Activated CD8-positive, alpha-beta memory T cell treated with anti-CD3 and anti-CD28 coated beads, Interleukin-2, amount 50 U/mL, for 24 hours (primary cell): Measurements from ENCODE around the gene GNPAT.
"Not testable (repeated sequence)": the region's sequence is repeated elsewhere in the genome, so short reads cannot be mapped to it uniquely, and the experiment has no call there.

Source experiments
- DNase-seq: peaks from one replicate; pipeline ENCODE4 v3.0.0-alpha.2; 2020; ENCODE audit errors: extremely low read depth

Gene GNPAT

GRCh38 chr1:231240883-231241735 is at the start of gene GNPAT:
GNPAT (plus strand) TSS chr1:231241212; CDS start chr1:231241379, 167 bp downstream.
- DNase-seq: peak; percentile 73

- no peak for DNase-seq
These were observed 48.3 kb upstream of the GNPAT start for GRCh38 chr1:231192620-231193163.

- DNase-seq: no peak
These were observed 47.2 kb upstream of the GNPAT start for GRCh38 chr1:231193710-231194340.

- no peak for DNase-seq
These were observed 46.6 kb upstream of the GNPAT start for GRCh38 chr1:231194476-231194842.

GRCh38 chr1:231194843-231195516 is 46.0 kb upstream of the GNPAT start:
- DNase-seq: no peak

- DNase-seq: no peak
These were observed 44.7 kb upstream of the GNPAT start for GRCh38 chr1:231196307-231196706.

GRCh38 chr1:231196728-231197127 is 44.3 kb upstream of the GNPAT start:
- no peak for DNase-seq

- DNase-seq: no peak
These were observed 41.1 kb upstream of the GNPAT start for GRCh38 chr1:231199868-231200267.

- DNase-seq: no peak
These were observed 40.5 kb upstream of the GNPAT start for GRCh38 chr1:231200388-231201031.

- no peak for DNase-seq
These were observed 39.5 kb upstream of the GNPAT start for GRCh38 chr1:231201375-231201978.

- DNase-seq: no peak
These were observed 38.9 kb upstream of the GNPAT start for GRCh38 chr1:231201979-231202633.

- no peak for DNase-seq
These were observed 37.6 kb upstream of the GNPAT start for GRCh38 chr1:231203259-231204057.

- no peak for DNase-seq
These were observed 34.2 kb upstream of the GNPAT start for GRCh38 chr1:231206856-231207255.

- DNase-seq: no peak
These were observed 33.6 kb upstream of the GNPAT start for GRCh38 chr1:231207437-231207836.

GRCh38 chr1:231208980-231209379 is 32.0 kb upstream of the GNPAT start:
- no peak for DNase-seq

- DNase-seq: no peak
These were observed 31.5 kb upstream of the GNPAT start for GRCh38 chr1:231209531-231209930.

- DNase-seq: no peak
These were observed 30.9 kb upstream of the GNPAT start for GRCh38 chr1:231210126-231210525.

GRCh38 chr1:231211005-231211857 is 29.8 kb upstream of the GNPAT start:
- DNase-seq: peak; percentile 79

- DNase-seq: not testable (repeated sequence)
These were observed 28.7 kb upstream of the GNPAT start for GRCh38 chr1:231212301-231212700.
